Stimulated activated CD8-positive, alpha-beta memory T cell treated with anti-CD3 and anti-CD28 coated beads, Interleukin-15, amount 100 ng/mL, for 1 hour (primary cell): Measurements from ENCODE around the gene COPE.
A peak's percentile ranks its signal among the peaks of the same experiment; 100 is the strongest.
"Not testable (repeated sequence)": the region's sequence is repeated elsewhere in the genome, so short reads cannot be mapped to it uniquely, and the experiment has no call there.

Experiments
- DNase-seq: peaks from one replicate; pipeline ENCODE4 v3.0.0-alpha.2; 2020; ENCODE audit warnings: low read depth

The COPE gene

GRCh38 chr19:18940769-18941627, 21.8 kb upstream of the COPE start, which contains the start of gene HOMER3:
Gene HOMER3, minus strand, starts transcription at chr19:18941217. Its CDS starts 2,235 bp downstream, at chr19:18938982.
- DNase-seq = peak; percentile 64

- DNase-seq = no peak
Measured at GRCh38 chr19:18939922-18940768, 21.0 kb upstream of the COPE start.

GRCh38 chr19:18939163-18939562, 20.0 kb upstream of the COPE start:
- no peak for DNase-seq

GRCh38 chr19:18933297-18933696, 14.1 kb upstream of the COPE start:
- DNase-seq = no peak

- peak; percentile 68 for DNase-seq
Measured at GRCh38 chr19:18932216-18932841, 13.1 kb upstream of the COPE start.

- no peak for DNase-seq
Measured at GRCh38 chr19:18931316-18932162, 12.4 kb upstream of the COPE start.

GRCh38 chr19:18929311-18929710, 10.1 kb upstream of the COPE start:
- no peak for DNase-seq

GRCh38 chr19:18928018-18928805, 9.0 kb upstream of the COPE start:
- DNase-seq = no peak

- no peak for DNase-seq
Measured at GRCh38 chr19:18924684-18925213, 5.6 kb upstream of the COPE start.

GRCh38 chr19:18922228-18922985, 3.2 kb upstream of the COPE start:
- DNase-seq = no peak

GRCh38 chr19:18921593-18921992, 2.4 kb upstream of the COPE start:
- no peak for DNase-seq

GRCh38 chr19:18920400-18920799, 1.2 kb upstream of the COPE start:
- no peak for DNase-seq

- DNase-seq = no peak
Measured at GRCh38 chr19:18919900-18920214, 670 bp upstream of the COPE start.

- not testable (repeated sequence) for DNase-seq
Measured at GRCh38 chr19:18917593-18917992, 1.6 kb downstream of the COPE start.

GRCh38 chr19:18915639-18916038, 3.5 kb downstream of the COPE start:
- no peak for DNase-seq

- no peak for DNase-seq
Measured at GRCh38 chr19:18913466-18913865, 5.7 kb downstream of the COPE start.

- no peak for DNase-seq
Measured at GRCh38 chr19:18912933-18913332, 6.3 kb downstream of the COPE start.

- no peak for DNase-seq
Measured at GRCh38 chr19:18910801-18911436, 8.3 kb downstream of the COPE start.

- no peak for DNase-seq
Measured at GRCh38 chr19:18910010-18910409, 9.2 kb downstream of the COPE start.
